ENCODE results near the gene NEK1.
"Not testable (repeated sequence)": the region's sequence is repeated elsewhere in the genome, so short reads cannot be mapped to it uniquely, and the experiment has no call there.

The NEK1 gene

GRCh38 chr4:169499907-169500306, 112.5 kb downstream of the NEK1 start:
- in situ Hi-C loops (cut with MboI; ENCODE audit: low sequenced_read_pairs), result loop anchor here (25.0 kb wide), 2 partner anchors 488 to 588 kb away; partner anchors contain the start of gene CBR4

DNA sequence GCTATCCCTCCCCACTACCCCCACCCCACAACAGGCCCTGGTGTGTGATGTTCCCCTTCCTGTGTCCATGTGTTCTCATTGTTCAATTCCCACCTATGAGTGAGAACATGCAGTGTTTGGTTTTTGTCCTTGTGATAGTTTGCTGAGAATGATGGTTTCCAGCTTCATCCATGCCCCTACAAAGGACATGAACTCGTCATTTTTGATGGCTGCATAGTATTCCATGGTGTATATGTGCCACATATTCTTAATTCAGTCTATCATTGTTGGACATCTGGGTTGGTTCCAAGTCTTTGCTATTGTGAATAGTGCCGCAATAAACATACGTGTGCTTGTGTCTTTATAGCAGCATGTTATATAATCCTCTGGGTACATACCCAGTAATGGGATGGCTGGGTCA, 118.1 kb downstream of the NEK1 start:
- in situ Hi-C loops (cut with MboI; ENCODE audit: low sequenced_read_pairs), result loop anchor here (25.0 kb wide), 2 partner anchors 482 to 582 kb away; partner anchors contain the start of gene CBR4

DNA sequence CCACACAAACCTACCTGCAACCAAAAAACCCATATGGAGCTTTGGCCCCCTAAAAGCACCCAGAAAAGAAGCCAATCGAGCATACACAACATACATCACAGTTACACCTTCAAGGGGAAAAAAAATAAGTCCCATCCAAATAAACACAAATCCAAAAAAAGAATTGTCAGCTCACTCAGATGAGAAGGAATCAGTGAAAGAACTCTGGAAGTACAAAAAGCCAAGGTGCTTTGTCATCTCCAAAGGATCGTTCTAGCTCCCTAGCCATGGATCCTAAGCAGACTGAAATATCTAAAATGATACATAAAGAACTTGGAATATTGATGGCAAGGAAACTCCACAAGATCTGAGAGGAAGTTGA, 119.2 kb downstream of the NEK1 start:
- in situ Hi-C loops (cut with MboI; ENCODE audit: low sequenced_read_pairs), result loop anchor here (25.0 kb wide), 2 partner anchors 481 to 581 kb away; partner anchors contain the start of gene CBR4

- in situ Hi-C loops (cut with MboI; ENCODE audit: low sequenced_read_pairs), result loop anchor here (25.0 kb wide), 2 partner anchors 480 to 580 kb away; partner anchors contain the start of gene CBR4
Measured at GRCh38 chr4:169492436-169493163, 119.8 kb downstream of the NEK1 start.

DNA sequence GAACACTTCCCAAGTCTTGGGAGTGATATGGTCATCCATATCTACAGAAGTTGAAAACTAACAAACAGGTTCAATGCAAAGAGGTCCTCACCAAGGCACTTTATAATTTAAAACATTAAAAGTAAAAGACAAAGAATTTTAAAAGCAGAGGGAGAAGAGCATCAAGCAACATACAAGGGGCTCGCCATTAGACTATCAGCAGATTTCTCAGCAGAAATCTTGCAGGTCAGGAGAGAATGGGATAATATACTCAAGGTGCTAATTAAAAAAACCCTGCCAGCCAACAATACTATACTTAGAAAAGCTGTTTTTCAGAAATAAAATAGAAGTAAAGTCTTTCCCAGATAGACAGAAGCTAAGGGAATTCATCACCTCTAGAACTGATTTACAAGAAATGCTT, 121.2 kb downstream of the NEK1 start:
- in situ Hi-C loops (cut with MboI; ENCODE audit: low sequenced_read_pairs), result loop anchor here (25.0 kb wide), 2 partner anchors 479 to 579 kb away; partner anchors contain the start of gene CBR4

DNA sequence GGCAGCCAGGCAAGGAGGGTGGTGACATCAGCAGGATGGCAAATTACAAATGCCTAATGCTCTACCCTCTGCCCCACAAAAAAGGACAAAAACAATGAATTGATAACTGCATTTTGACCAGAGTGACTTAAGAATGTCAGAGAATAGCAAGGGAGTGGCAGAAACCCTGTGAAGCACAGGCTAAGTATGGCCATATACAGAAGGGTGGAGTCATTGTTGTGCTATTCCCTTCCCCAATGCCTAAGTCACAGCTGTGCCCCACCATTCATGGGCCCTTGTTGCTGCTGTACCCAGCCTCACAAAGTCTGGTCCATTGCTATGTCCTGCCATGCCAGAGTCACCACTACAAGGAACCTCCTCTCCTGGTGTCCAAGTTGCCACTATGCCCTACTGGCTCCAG, 123.1 kb downstream of the NEK1 start:
- in situ Hi-C loops (cut with MboI; ENCODE audit: low sequenced_read_pairs), result loop anchor here (25.0 kb wide), 2 partner anchors 477 to 577 kb away; partner anchors contain the start of gene CBR4

DNA sequence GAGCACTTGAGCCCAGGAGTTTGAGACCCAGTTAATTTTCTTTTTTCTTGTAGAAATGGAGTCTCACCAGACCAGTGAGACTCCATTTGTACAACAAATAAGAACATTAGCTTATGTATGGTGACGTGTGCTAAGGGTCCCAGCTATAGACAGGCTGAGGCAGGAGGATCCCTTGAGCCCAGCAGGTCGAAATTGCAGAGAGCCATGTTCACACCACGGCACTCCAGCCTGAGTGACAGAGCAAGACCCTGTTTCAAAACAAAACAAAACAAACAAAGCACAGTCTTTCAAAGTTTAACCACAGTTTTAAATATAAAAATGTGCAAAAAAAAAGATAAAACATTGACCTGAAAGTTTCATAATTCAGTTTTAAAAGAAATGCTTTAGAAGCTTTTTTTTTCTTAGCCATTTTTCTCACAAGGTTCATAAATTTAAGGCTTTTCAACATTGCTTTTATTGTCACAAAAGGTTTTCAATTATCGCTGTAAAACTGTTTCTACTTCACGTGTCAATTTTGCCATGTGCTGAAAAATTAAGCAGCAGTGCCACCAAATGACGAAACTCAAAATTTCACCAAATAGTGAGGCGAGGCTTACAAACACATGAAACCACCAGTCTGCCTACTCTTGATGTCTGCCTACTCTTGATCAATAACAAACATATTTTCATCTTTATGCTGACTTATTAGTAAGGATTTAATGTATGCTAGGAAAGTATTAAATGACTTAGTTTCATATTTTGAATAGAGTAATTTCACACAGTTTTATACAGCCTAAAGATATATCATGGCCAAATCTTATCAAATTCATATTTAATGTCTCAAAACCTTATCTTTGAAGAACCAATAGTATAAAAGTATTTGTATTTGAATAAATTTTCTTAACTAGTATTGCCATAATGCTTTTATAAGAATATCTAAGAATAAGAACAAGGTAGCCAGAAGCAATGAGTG, 126.3 kb downstream of the NEK1 start:
- in situ Hi-C loops (cut with MboI; ENCODE audit: low sequenced_read_pairs), result loop anchor here (25.0 kb wide), 2 partner anchors 474 to 574 kb away; partner anchors contain the start of gene CBR4

- in situ Hi-C loops (cut with MboI; ENCODE audit: low sequenced_read_pairs), result loop anchor here (25.0 kb wide), 2 partner anchors 473 to 573 kb away; partner anchors contain the start of gene CBR4
Measured at GRCh38 chr4:169485086-169485485, 127.3 kb downstream of the NEK1 start.

DNA sequence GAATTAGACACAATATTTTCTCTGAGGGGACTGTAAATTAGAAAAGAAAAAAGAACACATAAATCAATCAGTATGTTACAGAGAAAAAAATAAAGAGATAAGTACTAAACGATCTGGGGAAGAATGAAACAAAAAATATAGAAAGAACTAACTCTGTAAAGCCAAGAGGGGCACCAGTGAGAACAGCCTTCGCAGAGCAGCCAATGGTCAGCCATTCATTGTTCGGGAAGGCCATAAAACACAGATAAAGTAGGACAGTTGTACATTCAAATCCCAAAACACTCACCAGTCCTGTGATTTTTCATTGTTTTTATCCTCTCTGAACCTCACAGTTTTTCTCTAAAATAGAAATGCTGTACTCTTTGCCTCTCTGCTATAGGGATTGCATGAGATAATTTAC, 127.9 kb downstream of the NEK1 start:
- in situ Hi-C loops (cut with MboI; ENCODE audit: low sequenced_read_pairs), result loop anchor here (25.0 kb wide), 2 partner anchors 472 to 572 kb away; partner anchors contain the start of gene CBR4

DNA sequence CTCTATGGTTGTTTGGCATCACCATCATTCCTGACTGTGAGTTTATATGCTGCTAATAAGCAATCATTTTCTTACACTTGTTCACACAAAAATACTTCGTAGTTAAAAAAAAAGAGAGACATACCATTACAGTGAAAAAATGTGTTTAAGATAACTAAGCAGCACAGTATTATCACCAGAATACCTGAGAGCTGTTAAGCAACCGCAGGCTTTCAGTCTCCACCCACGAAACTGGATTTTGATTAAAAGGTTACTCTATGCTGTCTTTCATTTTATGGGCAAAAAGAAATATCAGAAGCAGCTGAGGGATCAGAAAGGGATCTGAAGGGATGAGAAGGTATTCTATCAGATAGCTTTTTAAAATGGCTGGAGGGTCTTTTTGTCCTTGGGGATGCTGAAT, 148.3 kb downstream of the NEK1 start:
- in situ Hi-C loops (cut with MboI; ENCODE audit: low sequenced_read_pairs), result no loop called here

DNA sequence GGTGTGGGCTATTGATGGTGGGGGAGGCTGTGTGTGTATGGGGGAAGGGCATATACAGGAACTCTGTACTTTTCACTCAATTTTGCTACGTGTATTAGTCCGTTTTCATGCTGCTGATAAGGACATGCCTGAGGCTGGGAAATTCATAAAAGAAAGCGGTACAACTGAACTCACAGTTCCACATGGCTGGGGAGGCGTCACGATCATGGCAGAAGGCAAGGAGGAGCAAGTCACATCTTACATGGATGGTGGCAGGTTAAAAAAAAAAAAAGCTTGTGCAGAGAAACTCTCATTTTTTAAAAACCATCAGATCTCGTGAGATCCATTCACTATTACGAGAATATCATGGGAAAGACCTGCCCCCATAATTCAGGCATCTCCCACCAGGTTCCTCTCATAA, 152.3 kb downstream of the NEK1 start:
- in situ Hi-C loops (cut with MboI; ENCODE audit: low sequenced_read_pairs), result no loop called here

GRCh38 chr4:169458575-169458974, 153.8 kb downstream of the NEK1 start:
- in situ Hi-C loops (cut with MboI; ENCODE audit: low sequenced_read_pairs), result no loop called here

- in situ Hi-C loops (cut with MboI; ENCODE audit: low sequenced_read_pairs), result not testable (repeated sequence)
Measured at GRCh38 chr4:169452644-169453043, 159.7 kb downstream of the NEK1 start.

GRCh38 chr4:169448935-169449334, 163.4 kb downstream of the NEK1 start:
- in situ Hi-C loops (cut with MboI; ENCODE audit: low sequenced_read_pairs), result not testable (repeated sequence)

- in situ Hi-C loops (cut with MboI; ENCODE audit: low sequenced_read_pairs), result no loop called here
Measured at GRCh38 chr4:169446824-169447223, 165.6 kb downstream of the NEK1 start.

GRCh38 chr4:169443748-169444147, 168.6 kb downstream of the NEK1 start:
- in situ Hi-C loops (cut with MboI; ENCODE audit: low sequenced_read_pairs), result no loop called here

- in situ Hi-C loops (cut with MboI; ENCODE audit: low sequenced_read_pairs), result no loop called here
Measured at GRCh38 chr4:169440446-169440845, 171.9 kb downstream of the NEK1 start.

DNA sequence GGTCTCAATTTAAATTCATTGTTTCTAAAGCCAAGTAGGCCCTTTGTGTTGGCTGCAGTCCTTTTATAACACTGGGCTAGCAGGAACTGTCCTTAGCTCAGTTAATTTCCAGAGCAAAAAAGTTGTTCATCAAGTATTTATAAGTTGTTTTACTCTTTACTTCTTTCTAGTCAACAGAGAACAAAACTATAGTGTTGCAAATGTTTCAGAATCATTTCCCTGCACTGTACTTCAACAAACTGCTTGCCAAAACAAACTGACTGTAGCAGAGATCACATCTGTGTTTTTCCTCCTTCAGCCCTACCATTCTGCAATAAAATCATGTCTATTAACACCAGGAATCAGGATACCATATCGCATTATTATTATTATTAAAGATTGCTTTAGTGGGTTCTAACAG, 173.1 kb downstream of the NEK1 start:
- in situ Hi-C loops (cut with MboI; ENCODE audit: low sequenced_read_pairs), result no loop called here

- in situ Hi-C loops (cut with MboI; ENCODE audit: low sequenced_read_pairs), result no loop called here
Measured at GRCh38 chr4:169438057-169438480, 174.3 kb downstream of the NEK1 start.

- in situ Hi-C loops (cut with MboI; ENCODE audit: low sequenced_read_pairs), result no loop called here
Measured at GRCh38 chr4:169437299-169438047, 174.9 kb downstream of the NEK1 start.

Data from HL-60/S4 treated with phorbol 12-myristate 13-acetate at 8.2 ng/mL for 4 days and 3 days (cell line).